ENCODE results near the gene RXRB. TPM values are rescaled to one million over a fixed set of nuclear protein-coding genes. Genes with fewer than 3 reads are reported as not detected.

RXRB gene
- total RNA-seq, 1 experiment from 2014 or later, result 27.3 TPM

DNA sequence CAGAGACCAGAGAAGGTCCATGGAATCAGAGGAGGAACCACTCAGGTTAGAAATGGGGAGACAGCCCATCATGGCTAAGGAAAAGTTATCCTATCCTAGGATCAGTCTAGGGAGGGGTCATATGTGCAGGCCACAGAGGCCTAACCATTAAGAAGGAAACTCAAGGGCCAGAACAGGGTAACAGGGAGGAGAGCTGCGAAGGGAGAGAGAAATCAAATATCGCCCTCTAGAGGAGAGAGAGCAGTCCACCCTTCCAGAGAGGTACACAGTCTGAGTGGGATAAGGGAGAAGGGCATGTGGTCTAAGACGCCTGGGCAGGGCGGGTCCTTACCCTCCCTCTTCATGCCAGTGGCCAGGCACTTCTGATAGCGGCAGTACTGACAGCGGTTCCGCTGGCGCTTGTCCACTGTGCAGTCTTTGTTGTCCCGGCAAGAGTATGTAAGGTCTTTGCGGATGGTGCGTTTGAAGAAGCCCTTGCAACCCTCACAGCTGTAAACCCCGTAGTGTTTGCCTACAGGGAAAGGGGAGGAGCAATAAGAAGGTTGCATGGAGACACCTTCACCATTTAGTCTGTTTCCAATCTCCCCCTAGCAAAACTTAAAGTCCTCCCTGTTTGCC, 2.9 kb downstream of the RXRB start:
- DNase-seq (ENCODE audit: low read depth), result peak; percentile 60

DNA sequence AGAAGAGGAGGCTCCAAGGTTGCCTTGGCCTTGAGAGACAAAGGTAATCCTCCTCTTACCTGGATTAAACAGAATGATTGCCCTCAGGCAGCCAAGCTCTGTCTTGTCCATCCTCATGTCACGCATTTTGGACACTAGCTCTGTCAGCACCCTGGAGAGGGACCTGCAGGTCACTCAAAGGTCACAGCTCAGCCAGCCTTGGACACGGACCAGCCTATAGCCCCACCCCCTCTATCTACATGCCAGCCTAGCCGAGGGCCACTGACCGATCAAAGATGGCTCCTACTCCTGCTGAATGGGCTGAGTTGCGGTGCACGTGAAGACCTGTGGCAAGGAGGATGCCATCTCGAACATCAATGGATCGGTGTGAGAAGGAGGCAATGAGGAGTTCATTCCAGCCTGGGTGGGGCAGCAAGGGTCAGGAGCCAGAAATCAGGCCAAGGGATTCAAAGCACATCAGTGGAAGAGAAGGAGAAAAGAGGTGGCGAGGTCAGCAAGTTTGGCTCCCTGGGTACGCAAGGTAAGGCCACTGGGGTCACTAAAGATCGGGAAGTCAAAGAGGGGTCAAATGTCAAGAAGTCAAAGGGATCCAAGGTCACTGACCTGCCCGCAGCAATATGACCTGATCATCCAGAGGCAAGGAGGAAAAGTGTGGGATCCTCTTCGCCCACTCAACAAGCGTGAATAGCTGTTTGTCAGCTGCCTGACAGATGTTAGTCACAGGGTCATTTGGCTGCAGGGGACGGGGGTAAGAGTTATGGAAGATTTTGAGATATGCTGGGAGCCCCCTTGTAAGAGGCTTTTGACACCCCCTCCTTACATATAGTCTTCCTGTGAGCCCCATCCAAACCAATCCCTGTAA, 4.9 kb downstream of the RXRB start:
- no peak for DNase-seq (ENCODE audit: low read depth)

DNA sequence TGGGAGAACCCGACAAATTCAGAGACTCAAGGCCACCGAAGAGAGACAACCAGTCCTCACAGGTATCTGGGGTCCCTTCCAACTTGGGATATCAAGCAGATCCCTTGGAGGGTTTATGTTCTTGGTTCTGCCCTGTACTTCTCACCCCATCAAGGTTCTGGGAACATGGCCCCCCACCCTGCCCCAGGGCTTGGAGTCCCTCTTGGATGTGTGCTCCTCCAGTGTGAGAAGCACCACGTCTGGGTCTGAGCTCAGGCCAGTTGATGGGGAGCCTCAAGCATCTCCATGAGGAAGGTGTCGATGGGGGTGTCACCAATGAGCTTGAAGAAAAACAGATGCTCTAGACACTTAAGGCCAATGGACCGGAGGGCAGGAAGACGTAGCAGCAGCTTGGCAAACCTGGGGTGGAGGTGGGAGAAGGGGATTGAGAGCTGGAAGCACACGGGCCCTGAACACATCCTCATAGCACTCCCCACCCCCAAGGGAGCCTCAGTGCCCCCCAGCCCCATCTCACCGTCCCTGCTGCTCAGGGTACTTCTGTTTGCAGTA, 6.0 kb downstream of the RXRB start:
- DNase-seq (ENCODE audit: low read depth), result no peak

DNA sequence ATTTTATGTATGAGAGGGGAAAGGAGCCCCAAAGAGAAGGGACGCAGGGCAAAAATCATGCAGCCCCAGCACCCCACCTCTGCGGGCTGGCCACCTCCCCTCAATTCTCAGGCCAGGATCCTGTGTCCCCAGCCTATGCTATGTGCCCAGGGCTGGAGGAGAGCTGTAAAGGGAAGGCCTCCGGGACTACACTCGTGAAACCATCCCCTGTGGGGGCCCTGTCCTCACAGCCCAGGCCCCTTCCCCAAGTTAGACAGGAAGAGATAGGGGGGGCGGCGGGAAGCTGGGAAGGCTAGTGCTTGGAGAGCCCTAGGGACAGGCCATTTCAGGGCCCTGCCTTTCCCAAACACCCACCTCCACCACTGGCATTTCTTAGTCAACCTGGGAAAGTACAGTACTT, 6.8 kb downstream of the RXRB start:
- no peak for DNase-seq (ENCODE audit: low read depth)

DNA sequence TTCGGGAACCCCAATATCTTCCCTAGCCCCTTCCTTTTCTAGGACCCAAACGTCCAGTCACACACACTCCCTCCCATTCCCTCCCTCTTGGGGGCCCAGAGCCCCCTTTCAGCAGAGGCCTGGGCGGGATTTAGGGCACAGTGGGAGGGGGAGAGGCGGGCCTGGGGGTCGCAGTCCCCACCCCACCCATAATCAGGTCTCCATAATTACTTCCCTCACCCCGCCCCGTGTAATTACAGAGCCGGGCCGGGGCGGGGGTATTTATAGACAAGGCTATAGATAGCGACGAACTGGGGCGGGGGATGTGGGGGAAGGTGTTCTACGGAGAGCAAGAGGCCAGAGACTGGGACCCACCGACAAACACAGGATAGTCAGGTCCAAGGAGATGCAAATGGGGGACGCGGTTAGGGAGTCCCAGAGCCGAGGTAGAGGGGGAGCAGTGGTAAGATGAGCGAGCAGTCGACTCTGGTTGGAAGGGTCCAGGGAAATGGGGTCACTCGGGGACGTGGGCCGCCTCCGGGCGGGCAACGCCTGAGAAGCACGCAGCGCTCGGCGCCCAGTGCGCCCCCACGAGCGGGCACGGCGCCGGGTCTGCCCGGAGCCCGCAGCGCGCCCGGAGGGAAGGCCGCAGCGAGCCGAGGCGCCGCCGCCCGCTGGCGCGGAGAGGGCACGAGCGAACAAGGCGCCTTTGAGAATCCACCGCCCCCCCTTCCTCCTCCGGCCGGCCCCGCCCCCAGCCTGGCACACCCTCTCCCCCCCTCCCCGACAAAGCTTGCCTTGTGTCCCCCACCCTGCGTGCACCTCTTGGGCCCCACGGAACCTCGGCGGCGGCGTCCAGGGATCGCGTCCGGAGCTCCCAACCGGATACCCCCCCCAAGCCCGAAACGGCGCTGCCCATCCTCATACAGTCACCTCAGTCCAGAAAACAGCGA, 7.5 kb downstream of the RXRB start:
- DNase-seq (ENCODE audit: low read depth), result peak; percentile 39

DNA sequence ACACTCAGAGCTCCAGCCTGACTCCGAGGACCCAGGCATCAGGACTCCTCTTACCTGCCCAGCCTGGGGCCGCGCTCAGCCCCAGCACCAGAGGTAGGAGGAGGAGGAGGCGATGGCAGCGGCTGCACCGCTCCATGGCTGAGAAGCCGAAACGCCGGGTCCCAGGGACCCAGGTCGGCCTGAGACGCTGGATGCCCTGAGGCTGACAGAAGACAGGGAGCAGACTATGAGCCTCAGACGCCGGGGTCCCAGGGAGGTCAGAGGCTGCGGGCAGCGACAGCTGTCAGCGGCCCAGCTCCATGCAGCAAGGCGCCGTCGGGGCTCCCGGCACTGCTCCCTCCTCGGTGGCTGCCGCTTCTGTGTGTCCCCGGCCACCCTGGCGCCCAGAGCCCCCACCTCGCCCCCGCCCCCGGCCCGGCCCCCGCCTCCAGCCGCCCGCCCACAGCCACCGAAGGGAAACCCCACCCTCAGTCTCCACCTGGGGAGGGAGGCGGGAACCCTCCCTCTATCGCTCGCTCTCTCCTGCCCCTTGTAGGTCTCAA, 8.3 kb downstream of the RXRB start, which contains the start of gene COL11A2:
COL11A2 (minus strand) TSS at position 363 of the 542 bp plus-strand sequence; CDS start at position 136, 227 bp downstream.
- DNase-seq (ENCODE audit: low read depth), result no peak

DNA sequence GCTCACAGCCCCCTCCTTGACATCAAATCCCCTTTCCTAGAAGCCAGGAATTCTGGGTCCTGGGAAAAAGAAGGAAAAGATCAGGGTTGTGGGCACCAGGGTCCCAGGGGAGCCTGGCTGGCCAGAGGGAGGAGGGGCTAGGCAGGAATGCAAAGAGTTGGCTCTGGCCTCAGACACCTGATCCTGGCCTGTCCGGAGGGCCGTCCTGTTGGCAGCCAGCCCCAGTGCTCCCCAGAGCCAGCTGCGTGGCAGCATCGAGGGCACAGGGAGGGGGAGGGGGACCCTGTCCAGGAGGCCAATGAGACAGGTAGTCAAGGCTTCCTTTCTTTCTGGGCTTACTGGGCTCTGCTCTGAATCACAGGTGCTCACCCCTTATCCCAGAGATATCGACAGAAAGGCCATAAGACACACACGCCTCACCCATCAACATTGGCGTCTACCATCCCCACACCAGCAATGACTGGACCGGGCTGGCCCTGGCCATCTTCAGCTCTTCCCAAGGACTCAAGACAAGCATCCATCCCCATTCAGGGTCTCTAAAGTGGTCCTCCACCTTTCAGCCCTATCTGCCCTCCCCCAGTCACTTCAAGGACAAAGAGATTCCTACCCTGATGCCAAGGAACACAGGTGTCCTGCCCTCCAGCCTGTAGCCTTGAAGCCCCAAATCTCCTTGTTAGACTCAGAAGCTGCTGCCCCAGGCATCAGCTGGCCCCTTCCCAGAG, 8.9 kb downstream of the RXRB start:
- DNase-seq (ENCODE audit: low read depth), result no peak

DNA sequence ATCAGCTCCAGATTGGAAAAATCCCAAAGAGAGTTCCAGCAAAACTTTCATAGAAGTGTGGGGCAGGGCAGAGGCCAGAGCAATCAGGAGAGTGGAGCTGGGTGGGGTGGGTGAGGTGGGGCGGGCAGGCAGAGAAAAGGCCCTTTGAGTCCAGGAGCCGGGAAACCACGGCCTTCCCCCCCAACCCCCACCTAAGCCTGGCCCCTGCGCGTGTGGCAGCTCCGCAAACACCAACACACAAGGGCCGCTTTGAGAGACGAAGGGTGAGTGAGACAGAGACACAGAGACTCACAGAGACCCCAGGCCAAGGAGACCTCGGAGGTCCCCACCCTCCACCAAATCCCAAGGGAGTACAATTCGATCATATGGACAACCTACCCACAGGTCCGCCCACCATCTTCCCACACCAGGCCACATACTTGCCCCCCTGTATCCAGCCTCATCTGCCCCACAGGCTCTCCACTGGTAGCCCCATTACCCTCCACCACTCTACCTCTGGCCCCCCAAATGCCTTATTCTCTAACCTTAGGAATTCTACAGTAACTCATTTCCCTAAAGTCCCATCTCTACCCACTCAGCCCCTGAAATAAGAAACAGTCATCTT, 9.9 kb downstream of the RXRB start:
- DNase-seq (ENCODE audit: low read depth), result no peak

DNA sequence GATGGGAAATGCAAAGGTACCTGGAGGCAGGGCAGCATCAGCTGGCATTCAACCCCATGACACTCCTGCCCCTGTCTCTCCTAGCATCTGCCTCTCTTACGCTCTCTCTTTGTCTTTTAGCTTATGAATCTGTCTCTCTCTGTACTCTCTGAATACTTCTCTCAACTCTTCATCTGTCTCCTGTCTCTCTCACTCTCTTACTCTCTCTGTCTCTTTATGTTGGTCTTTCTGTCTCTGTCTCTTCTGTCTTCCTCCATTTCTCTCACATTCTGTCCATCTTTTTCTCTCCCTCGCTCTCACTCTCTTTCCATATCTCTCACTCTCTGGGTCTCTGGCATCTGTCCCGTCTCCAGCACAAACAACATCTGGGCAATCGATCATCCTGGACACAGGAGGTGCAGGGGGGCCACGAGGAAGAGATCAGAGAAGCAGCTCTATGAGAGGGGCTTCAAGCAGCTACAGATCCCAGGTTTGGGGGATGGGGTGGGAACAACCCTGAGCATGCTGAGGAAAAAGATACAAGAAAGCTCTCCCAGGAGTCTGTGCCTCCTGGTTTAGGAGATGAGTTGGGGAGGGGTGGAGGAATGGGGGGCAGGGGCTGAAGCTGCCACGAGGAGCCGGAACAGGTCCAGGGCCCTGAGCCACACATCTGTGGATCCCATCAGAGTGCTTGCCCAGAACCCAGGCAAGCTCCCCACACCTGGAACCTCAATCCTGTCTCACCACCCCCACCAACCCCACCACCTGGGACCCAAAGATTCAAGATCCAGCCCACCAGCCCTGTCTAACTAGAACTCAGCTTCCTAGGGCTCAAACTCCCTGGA, 10.6 kb downstream of the RXRB start:
- DNase-seq (ENCODE audit: low read depth), result no peak

DNA sequence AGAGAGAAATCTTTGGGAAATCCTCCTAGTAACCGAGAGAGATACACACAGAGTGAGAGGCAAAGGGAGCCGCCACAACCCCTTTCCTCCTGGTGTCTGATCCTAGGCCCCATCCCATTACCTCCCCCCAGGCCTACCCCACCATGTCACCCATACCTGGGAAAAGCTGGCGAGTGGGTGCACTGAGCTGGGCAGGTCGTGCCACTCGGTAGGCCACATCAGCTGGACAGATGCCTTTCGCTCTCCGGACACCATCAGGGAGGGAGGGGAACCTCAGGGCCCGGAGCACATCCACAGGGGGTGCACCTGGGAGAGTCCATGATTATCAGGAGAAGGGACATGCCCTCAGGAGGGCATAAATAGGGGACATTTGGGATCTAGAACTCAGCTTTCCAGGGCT, 11.3 kb downstream of the RXRB start:
- no peak for DNase-seq (ENCODE audit: low read depth)

DNA sequence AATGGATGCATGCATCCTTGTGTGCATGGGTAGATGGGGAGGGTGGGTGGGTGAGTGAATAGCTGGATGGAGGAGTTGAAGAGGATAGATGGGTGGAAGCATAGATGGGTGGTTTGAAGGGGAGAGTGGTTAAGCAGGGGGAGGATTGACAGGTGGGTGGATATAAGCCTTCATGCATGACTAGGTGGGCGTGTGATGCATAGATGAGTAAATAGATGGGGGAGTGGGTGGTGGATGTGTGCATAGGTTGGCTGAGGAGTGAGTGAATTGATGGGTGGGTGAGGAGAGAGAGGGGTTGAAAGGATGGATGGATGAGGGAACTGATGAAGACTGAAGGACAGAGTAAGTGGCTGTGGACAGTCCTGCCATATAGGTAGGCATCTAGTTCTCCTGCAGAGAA, 12.7 kb downstream of the RXRB start:
- no peak for DNase-seq (ENCODE audit: low read depth)

DNA sequence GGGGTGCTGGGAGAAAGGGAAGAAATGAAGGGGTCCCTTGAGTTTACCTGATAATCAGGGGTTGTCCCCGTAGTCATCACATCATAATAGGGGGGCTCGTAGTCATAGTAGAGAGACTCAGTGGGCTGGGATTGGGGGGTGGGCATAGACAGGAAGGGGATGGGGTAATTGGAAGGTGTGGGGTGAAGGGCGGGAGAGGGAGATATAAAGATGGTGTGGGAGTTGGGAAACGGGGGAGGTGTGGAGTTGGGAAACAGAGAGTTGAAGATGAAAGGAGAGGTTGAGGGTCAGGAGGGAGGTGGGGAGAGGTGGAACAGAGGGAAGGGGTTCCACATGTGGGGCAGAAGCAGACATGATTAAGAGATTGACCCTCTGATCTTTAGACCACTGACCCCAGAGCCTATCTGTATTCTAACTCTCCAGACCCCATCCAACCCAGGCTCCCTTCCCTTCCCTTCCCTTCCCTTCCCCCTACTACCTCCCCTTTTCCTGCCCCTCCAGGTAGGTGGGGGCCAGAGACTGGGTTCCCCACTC, 14.7 kb downstream of the RXRB start:
- DNase-seq (ENCODE audit: low read depth), result no peak

DNA sequence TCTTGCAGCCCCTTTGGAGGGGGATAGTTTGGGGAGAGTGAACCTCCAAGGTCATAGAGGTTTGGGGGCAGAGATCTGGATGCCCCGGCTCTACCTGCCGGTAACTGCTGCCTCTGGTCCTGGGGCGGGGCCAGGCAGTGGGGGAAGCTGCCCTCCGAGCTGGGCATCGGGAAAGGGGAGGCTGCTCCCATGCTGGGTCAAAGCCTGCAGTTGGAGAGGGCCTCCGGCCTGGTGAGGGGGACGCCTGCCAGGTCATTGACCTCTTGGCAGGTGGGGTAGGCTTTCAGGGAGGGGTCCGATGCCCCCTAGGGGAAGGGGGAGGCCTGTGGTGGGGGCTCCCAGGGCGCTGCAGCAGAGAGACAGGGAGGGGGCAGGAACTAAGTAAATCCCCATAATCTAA, 15.3 kb downstream of the RXRB start:
- DNase-seq (ENCODE audit: low read depth), result no peak

DNA sequence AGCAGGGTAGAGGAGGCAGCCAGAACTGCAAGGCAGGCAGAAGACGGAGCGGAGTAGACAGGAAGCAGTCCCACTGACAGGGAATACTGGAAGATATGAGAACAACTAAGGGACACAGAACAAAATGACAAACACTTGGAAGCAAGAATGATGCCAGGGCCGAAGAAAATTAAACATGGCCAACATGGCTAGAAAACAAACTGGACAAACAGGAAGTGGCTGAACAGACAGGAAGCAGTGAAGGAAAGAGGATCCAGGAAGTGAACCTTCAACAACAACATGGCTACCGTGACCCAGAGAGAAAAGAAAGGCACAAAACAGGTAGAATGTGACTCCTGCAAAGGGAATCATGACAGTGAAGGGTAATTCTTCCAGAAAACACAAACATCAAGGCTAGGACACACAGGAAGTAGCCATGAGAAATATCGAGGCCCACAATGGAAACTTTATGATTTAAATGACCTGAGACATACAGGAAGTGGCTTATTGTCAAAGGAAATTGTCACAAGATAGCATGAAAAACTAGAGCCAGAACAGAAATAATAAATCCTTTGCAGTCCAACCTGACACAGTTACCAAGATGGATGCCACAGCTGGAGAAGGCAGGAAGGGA, 17.3 kb downstream of the RXRB start:
- no peak for DNase-seq (ENCODE audit: low read depth)

DNA sequence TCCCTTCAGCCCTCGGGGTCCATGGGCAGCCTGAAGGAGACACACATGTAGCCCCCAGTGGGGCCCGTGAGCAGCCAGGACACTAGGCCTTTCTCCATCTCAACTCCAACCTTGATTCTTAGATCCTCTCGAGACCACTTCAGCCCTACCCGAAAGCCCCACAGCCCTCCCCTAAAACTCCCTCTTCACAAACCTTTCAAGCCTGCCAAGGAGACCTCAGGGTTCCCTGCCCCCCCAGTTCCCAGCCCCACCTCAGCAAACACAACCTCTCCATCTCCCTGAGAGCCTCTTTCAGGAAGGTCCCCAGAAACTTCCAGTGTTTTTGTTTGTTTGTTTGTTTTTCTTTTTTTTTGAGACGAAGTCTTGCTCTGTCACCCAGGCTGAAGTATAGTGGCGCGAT, 19.3 kb downstream of the RXRB start:
- no peak for DNase-seq (ENCODE audit: low read depth)

DNA sequence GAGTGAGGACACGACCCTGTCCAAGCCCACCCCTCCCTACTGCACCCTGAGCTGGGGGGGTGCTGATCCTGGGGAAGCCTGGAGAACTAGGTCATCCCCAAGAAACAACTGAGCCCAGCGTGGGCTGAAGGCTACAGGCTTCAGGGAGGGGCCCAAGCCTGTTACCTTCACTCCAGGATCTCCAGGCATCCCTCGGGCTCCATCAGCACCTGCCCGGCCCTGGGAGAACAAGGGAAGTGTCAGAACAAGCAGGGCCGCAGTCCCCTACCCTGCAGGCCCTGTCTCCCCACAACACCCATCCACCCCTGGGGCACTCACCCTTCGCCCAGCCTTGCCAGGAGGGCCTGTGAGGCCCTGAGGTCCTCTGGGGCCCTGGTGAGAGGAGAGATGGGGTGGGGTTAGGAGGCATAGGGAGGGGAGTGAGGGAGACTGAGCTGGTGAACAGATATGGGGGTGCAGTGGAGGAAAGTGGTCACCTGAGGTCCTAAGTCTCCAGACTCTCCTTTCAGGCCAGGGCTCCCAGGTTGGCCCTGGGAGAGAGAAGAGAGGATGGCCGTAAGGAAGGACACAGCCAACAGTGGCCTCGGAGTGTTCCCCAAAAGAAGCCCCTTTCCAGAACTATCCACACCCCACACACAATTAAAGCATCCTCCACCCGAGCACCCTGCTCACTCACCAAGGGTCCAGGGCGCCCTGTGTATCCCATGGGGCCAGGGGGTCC, 21.6 kb downstream of the RXRB start:
- no peak for DNase-seq (ENCODE audit: low read depth)

DNA sequence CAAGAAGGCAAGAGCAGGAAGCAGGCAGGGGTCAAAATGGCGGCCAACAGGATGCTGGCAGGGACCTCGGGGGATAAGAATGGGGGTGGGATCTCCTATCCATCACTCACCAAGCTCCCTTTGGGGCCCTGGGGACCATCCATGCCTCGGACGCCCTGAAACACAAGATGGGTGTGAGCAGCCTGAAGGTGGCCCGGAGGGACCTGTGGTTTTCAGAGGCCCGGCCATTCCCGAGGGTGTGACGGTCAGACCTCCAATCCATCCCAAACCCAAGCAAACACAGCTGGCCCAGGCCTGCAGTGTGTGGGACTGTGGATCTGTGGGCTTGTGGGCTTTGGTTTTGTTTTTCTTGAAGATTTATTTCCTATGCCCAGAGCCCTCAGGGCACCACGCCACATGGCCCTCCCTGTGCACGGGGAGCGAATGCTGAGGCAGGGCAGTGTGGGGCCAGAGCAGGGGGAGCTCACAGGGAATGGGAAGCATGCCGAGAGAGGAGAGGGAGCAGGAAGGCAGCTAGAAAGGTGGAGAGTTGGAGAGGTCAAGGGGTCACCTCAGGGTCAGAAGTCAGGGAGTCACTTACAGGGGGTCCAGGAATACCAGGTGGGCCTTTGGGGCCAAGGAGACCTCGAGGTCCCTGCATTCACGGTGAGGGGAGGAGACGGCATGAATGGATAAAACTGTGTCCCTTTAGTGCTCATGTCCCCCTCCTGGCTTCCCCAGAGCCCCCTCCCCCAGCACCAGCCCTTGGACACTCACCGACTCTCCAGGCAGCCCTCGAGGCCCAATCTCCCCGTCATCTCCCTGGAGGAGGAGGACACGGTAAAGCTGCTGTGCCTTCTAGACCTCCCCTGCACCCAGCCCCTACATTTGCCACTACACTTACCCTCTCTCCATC, 22.7 kb downstream of the RXRB start:
- no peak for DNase-seq (ENCODE audit: low read depth)
